Neural progenitor cell (in vitro differentiated cells): ENCODE measurements around the gene TATDN3. TPM values are rescaled to one million over a fixed set of nuclear protein-coding genes. Genes with fewer than 3 reads are reported as not detected.

ENCODE experiments used
- DNase-seq: peaks from one replicate; pipeline ENCODE4 v3.0.0-alpha.2; 2016; ENCODE audit warnings: low spot score
- H2AFZ ChIP-seq: fragments of 200-600 bp; sonication (generic); replicated peaks from 2 replicates; pipeline ENCODE4 v1.6.1; 2016; ENCODE audit warnings: antibody characterized with exemption
- H3F3A ChIP-seq: fragments of 200-600 bp; sonication (generic); 2 replicates; pipeline ENCODE4 v1.6.1; 2016; ENCODE audit warnings: antibody characterized with exemption, low read depth
- H3K27ac ChIP-seq: fragments of 200-600 bp; sonication (generic); 2 replicates; pipeline ENCODE4 v1.5.1; 2016; ENCODE audit warnings: mild to moderate bottlenecking
- H3K27me3 ChIP-seq: fragments of 200-600 bp; sonication (generic); 2 replicates; pipeline ENCODE4 v1.6.1; 2016; ENCODE audit warnings: mild to moderate bottlenecking, moderate library complexity
- H3K36me3 ChIP-seq: fragments of 200-600 bp; sonication (generic); 2 replicates; pipeline ENCODE4 v1.5.1; 2016
- H3K4me1 ChIP-seq: fragments of 200-600 bp; sonication (generic); 2 replicates; pipeline ENCODE4 v1.6.1; 2016; ENCODE audit warnings: mixed run types
- H3K4me2 ChIP-seq: fragments of 200-600 bp; sonication (generic); 2 replicates; pipeline ENCODE4 v1.6.1; 2016
- H3K4me3 ChIP-seq: fragments of 200-600 bp; sonication (generic); 2 replicates; pipeline ENCODE4 v1.5.1; 2016
- H3K79me2 ChIP-seq: fragments of 200-600 bp; sonication (generic); 2 replicates; pipeline ENCODE4 v1.6.1; 2016; ENCODE audit warnings: low read depth
- H3K9ac ChIP-seq: fragments of 200-600 bp; sonication (generic); 2 replicates; pipeline ENCODE4 v1.6.1; 2016
- H3K9me3 ChIP-seq: fragments of 200-600 bp; sonication (generic); 2 replicates; pipeline ENCODE4 v1.5.1; 2016; ENCODE audit warnings: low read depth
- H4K20me1 ChIP-seq: fragments of 200-600 bp; sonication (generic); 2 replicates; pipeline ENCODE4 v1.6.1; 2016; ENCODE audit warnings: low read depth
- H3K27ac Mint-ChIP-seq: 3 replicates; pipeline ENCODE4 v1.8.0; 2021; ENCODE audit warnings: mixed read lengths
- H3K27me3 Mint-ChIP-seq: 2 replicates; pipeline ENCODE4 v1.8.0; 2022; ENCODE audit warnings: low read depth, mild to moderate bottlenecking, inconsistent platforms, moderate library complexity, mixed read lengths; ENCODE audit not compliant: insufficient read depth
- H3K36me3 Mint-ChIP-seq: 3 replicates; pipeline ENCODE4 v1.8.0; 2021; ENCODE audit warnings: mixed read lengths
- H3K4me1 Mint-ChIP-seq: 3 replicates; pipeline ENCODE4 v1.8.0; 2021; ENCODE audit warnings: mixed read lengths
- H3K4me3 Mint-ChIP-seq: 3 replicates; pipeline ENCODE4 v1.8.0; 2021; ENCODE audit warnings: mild to moderate bottlenecking, moderate library complexity, mixed read lengths
- H3K9me3 Mint-ChIP-seq: 3 replicates; pipeline ENCODE4 v1.8.0; 2020; ENCODE audit warnings: mixed read lengths
- EZH2 ChIP-seq: fragments of 200-600 bp; sonication (generic); IDR thresholded peaks from 2 replicates; pipeline ENCODE4 v1.6.1; 2017; ENCODE audit warnings: antibody characterized with exemption, mild to moderate bottlenecking, moderate library complexity
- EZH2phosphoT487 ChIP-seq: fragments of 200-600 bp; sonication (generic); IDR thresholded peaks from 2 replicates; pipeline ENCODE4 v1.6.1; 2017; ENCODE audit warnings: antibody characterized with exemption
- total RNA-seq: library from RNA; depleted of rRNA; stranded (reverse); fragments of >200 nt; gene quantifications from 2 replicates; pipeline ENCODE4 v1.2.3, GENCODE V29; 2015; ENCODE audit warnings: low replicate concordance
- TF ChIP-seq, protein P1 (sequence below): fragments of 200-600 bp; sonication (generic); IDR thresholded peaks from 2 replicates; pipeline ENCODE4 v1.5.1; 2017; ENCODE audit warnings: antibody characterized with exemption, mild to moderate bottlenecking

TATDN3 gene
- total RNA-seq, 1 donor from 2014 or later, result 18.8 TPM

GRCh38 chr1:212825798-212826452 lies 34.2 kb downstream of the TATDN3 start:
- Mint-ChIP-seq H3K36me3 (no peaks in the 10 kb centered on the region), H3K4me3 (no peak overlapping the region), H3K9me3 (peaks cover 17% of the 10 kb centered on the region), H3K27me3 (no peaks in the 10 kb centered on the region), H3K27ac (no peak overlapping the region), H3K4me1 (peaks cover 2% of the 10 kb centered on the region)
- H3K4me2 ChIP-seq, result no peak overlapping the region
- no peak for DNase-seq
- no peak overlapping the region for H3K9ac ChIP-seq
- no peak overlapping the region for H3K27ac ChIP-seq
- H3K36me3 ChIP-seq, result no peaks in the 10 kb centered on the region
- no peaks in the 10 kb centered on the region for H3F3A ChIP-seq
- peak overlapping the region; percentile 17 for H2AFZ ChIP-seq
- no peaks in the 10 kb centered on the region for H3K9me3 ChIP-seq
- H3K4me1 ChIP-seq, result no peaks in the 10 kb centered on the region
- no peaks in the 10 kb centered on the region for H3K79me2 ChIP-seq
- H3K27me3 ChIP-seq, result no peaks in the 10 kb centered on the region
- no peaks in the 10 kb centered on the region for H4K20me1 ChIP-seq
- no peak overlapping the region for H3K4me3 ChIP-seq
- TF ChIP-seq EZH2 (no peak), EZH2phosphoT487 (no peak)
- TF ChIP-seq, protein P1, sequence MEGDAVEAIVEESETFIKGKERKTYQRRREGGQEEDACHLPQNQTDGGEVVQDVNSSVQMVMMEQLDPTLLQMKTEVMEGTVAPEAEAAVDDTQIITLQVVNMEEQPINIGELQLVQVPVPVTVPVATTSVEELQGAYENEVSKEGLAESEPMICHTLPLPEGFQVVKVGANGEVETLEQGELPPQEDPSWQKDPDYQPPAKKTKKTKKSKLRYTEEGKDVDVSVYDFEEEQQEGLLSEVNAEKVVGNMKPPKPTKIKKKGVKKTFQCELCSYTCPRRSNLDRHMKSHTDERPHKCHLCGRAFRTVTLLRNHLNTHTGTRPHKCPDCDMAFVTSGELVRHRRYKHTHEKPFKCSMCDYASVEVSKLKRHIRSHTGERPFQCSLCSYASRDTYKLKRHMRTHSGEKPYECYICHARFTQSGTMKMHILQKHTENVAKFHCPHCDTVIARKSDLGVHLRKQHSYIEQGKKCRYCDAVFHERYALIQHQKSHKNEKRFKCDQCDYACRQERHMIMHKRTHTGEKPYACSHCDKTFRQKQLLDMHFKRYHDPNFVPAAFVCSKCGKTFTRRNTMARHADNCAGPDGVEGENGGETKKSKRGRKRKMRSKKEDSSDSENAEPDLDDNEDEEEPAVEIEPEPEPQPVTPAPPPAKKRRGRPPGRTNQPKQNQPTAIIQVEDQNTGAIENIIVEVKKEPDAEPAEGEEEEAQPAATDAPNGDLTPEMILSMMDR, result no peak

DNA sequence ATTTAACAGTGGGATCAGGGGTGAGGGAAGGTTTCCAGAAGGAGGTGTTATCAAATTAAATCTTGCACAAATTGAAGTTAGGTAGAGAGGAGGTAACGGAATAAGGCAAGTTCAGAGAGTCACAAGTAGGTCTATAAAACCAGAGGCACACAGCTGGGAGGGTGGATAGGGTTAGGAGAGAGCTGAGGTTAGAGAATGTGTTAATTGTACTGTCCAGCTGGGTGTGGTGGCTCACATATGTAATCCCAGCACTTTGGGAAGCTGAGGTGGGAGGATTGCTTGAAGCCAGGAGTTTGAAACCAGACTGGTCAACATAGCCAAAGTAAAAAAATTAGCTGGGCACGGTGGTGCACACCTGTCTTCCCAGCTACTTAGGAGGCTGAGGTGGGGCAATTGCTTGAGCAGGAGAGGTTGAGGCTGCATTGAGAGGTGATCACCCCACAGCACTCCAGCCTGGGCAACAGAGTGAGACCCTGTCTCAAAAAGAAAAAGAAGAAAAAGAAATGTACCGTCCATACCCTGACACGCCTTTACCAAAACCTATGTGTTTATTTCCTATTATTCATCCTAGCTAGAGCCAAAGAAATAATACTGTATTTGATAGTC lies 35.6 kb downstream of the TATDN3 start:
- H3K79me2 ChIP-seq, result no peaks in the 10 kb centered on the region
- H3K9me3 Mint-ChIP-seq, result peaks cover 18% of the 10 kb centered on the region
- H3K4me1 ChIP-seq, result no peaks in the 10 kb centered on the region
- H3K4me1 Mint-ChIP-seq, result peaks cover 2% of the 10 kb centered on the region
- no peaks in the 10 kb centered on the region for H3K27me3 Mint-ChIP-seq
- no peaks in the 10 kb centered on the region for H3K36me3 ChIP-seq
- no peak overlapping the region for H3K4me2 ChIP-seq
- no peak for TF ChIP-seq EZH2phosphoT487
- TF ChIP-seq, protein P1, result no peak
- TF ChIP-seq EZH2, result no peak
- H3K4me3 ChIP-seq, result no peak overlapping the region
- no peak for DNase-seq
- H4K20me1 ChIP-seq, result no peaks in the 10 kb centered on the region
- H3K4me3 Mint-ChIP-seq, result no peak overlapping the region
- H3K27ac Mint-ChIP-seq, result no peak overlapping the region
- H3K9ac ChIP-seq, result no peak overlapping the region
- no peaks in the 10 kb centered on the region for H3K27me3 ChIP-seq
- no peaks in the 10 kb centered on the region for H3F3A ChIP-seq
- no peaks in the 10 kb centered on the region for H3K9me3 ChIP-seq
- H3K36me3 Mint-ChIP-seq, result no peaks in the 10 kb centered on the region
- H3K27ac ChIP-seq, result no peak overlapping the region
- no peak overlapping the region for H2AFZ ChIP-seq

- TF ChIP-seq EZH2phosphoT487 (no peak), EZH2 (no peak)
- TF ChIP-seq, protein P1, result no peak
- H3K36me3 Mint-ChIP-seq, result no peaks in the 10 kb centered on the region
- Histone ChIP-seq H3F3A (no peaks in the 10 kb centered on the region), H2AFZ (no peak overlapping the region), H3K4me2 (no peak overlapping the region), H3K9ac (no peak overlapping the region), H3K9me3 (no peaks in the 10 kb centered on the region), H3K4me1 (no peaks in the 10 kb centered on the region), H3K36me3 (no peaks in the 10 kb centered on the region), H3K27ac (no peak overlapping the region), H3K4me3 (no peak overlapping the region), H3K79me2 (no peaks in the 10 kb centered on the region), H4K20me1 (no peaks in the 10 kb centered on the region), H3K27me3 (no peaks in the 10 kb centered on the region)
- DNase-seq, result no peak
- no peak overlapping the region for H3K27ac Mint-ChIP-seq
- peaks cover 18% of the 10 kb centered on the region for H3K9me3 Mint-ChIP-seq
- H3K4me3 Mint-ChIP-seq, result no peak overlapping the region
- H3K27me3 Mint-ChIP-seq, result no peaks in the 10 kb centered on the region
- H3K4me1 Mint-ChIP-seq, result peaks cover 2% of the 10 kb centered on the region
These were observed 36.2 kb downstream of the TATDN3 start for GRCh38 chr1:212827831-212828278.
